A204.1 (cell line): ENCODE data around the gene C9orf57.
"Not testable (repeated sequence)": the region's sequence is repeated elsewhere in the genome, so short reads cannot be mapped to it uniquely, and the experiment has no call there.

ENCODE experiments used
- FAIRE-seq: peaks from 2 replicates; lab custom pipeline; 2012; peaks lifted over from hg19 to GRCh38; lab: Jason Lieb, UNC

C9orf57 gene

GRCh38 chr9:72023596-72023995, 36.8 kb downstream of the C9orf57 start:
- no peak for FAIRE-seq

DNA sequence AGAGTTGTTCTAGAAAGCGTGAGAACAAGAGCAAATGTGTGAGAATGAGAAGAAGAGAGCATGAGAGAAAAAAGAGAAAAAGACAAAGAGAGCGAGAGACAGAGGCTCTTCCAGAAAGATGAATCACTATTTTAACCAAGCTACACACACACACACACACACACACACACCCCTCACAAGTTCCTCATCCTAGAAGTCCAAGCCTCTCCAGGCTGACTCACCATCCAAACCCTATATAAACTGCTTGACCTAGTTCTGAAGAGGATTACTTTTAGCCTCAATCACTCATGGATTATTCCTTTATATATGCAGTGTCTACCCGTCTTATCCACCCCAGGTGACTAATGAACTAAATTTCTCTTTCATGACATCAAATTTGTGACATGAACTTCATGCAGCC, 37.6 kb downstream of the C9orf57 start:
- FAIRE-seq, result no peak

- no peak for FAIRE-seq
These were observed 47.1 kb downstream of the C9orf57 start for GRCh38 chr9:72013292-72013760.

GRCh38 chr9:72012646-72013045, 47.8 kb downstream of the C9orf57 start:
- no peak for FAIRE-seq

- FAIRE-seq, result not testable (repeated sequence)
These were observed 52.7 kb downstream of the C9orf57 start for GRCh38 chr9:72007726-72008125.

GRCh38 chr9:72006501-72006900, 53.9 kb downstream of the C9orf57 start:
- FAIRE-seq, result no peak

DNA sequence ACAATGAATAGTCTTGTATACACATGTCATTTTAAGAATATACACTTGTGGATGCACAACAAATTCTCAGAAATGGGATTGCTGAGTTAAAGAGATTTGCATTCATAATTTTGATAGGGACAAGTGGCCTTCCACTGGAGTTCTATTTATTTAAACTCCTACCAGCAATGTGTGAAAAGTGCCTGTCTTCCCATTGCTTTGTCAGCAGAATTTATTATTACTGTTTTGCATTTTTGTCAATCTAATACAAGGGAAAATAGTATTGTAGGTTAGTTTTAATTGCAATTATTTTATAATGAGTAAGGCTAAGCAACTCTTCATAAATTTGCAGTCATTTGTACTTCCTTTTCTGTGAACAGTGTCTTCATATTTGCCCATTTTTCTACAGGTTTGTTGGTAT, 55.0 kb downstream of the C9orf57 start:
- FAIRE-seq, result no peak
